Head of caudate nucleus (tissue), 42 donors: ENCODE measurements around the gene NOS2.

ENCODE experiments used
- DNase-seq, 42 donors: peaks; one replicate each; pipeline versions ENCODE4 v3.0.0 to v3.0.0-alpha.2; 2020 to 2021; ENCODE audit warnings: mixed read lengths in 7 of 42
- intact Hi-C: fragments of 100-400 bp; cut with DNase I; formaldehyde crosslinking; loops from one replicate; pipeline ENCODE4 v1.15.0; 2022

NOS2 gene

GRCh38 chr17:27797390-27798091, 2.8 kb downstream of the NOS2 start:
- intact Hi-C loops: no loop called here
- DNase-seq: no peak

DNA sequence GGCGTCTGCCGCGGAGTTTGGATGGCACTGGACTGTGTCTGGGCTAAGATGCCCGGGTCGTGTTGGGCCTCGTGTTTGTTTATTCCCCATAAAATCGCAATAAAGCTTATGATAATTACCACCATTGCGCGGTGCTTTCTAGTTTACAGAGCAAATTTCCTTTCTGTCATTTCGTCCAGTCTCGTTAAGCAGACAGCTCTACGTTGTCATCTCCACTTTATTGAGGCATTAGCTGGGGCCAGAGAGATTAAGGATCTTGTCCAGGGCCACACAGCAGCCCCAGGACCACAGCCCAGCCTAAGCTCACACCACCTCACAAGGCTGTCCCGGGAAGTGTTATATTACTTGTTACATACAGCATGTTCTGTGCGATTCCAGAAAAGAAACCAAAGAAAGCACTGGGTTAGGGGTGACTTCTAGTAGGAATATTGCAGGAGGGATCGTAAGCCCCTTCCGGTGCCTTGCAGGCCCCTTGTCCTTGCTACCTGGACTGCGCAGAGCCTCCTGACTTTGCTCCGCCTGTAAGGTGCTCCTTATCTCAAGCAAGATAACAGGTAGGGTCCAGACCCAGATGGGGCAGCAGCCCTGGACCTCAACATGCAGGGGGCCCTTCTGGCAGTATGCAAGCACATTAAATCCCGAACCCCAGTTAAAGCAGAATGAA, 6.3 kb downstream of the NOS2 start:
- intact Hi-C loops: no loop called here
- DNase-seq: no peak

DNA sequence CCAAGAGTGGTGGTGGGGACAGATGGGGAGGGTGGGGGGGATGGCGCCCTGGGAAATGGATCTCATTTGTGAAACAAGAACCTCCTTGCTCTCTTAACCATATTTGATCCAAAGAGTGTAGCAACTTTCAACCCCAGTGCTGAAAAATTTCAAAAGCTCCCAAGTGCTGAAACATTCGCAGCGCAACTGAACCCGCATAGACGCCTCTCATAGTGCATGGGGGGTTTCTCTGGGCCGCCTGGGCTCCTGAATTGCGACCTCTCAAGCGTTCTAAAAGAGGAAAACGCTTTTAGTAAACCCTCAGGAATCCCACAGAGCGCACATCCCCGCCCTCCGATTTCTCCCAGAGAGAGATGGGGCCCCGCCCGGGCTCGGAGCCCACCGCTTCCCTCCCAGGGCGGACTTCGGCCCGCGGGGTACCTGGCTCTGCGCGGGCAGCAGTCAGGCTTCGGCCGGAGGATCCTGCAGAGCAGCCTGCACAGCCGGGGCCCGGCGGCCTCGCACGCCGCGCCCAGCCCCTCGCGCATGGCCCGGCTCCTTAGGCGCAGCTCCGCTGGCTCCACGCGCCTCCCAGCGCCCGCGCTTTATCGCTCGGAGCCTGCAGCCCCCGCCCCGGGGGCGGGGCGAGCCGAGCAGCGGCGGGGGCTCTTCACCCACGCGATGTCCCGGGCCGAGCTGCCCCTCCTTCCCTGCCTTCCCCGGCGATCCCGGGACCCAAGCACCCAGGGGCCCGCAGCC, 7.0 kb downstream of the NOS2 start:
- intact Hi-C loops: no loop called here
- peak in 37 of 42 donors; percentile 15 to 75 (median 44) for DNase-seq

DNA sequence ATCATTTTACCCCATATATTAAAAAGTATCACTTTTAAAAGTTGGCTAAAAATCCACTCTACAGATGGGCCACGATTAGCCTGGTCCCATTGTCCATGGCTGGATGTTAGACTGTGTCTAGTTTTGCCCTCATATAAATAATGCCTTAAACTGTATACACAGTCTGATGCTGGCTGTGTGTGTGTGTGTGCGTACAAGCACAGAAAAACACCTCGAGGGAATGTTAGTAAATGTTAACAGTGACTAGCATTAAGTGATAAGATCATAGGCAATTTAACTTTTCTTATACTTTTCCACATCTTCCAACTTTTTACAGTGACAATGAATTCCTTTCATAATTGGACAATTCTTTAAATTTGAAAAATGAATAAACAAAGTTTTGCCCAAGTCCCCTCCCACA, 8.2 kb downstream of the NOS2 start:
- intact Hi-C loops: no loop called here
- DNase-seq: no peak

GRCh38 chr17:27788919-27789318, 11.4 kb downstream of the NOS2 start:
- intact Hi-C loops: no loop called here

GRCh38 chr17:27783440-27784350, 16.6 kb downstream of the NOS2 start:
- no peak for DNase-seq
- intact Hi-C loops: no loop called here

More at GRCh38 chr17:27788919-27789318, 11.4 kb downstream of the NOS2 start:
- no peak for DNase-seq

DNA sequence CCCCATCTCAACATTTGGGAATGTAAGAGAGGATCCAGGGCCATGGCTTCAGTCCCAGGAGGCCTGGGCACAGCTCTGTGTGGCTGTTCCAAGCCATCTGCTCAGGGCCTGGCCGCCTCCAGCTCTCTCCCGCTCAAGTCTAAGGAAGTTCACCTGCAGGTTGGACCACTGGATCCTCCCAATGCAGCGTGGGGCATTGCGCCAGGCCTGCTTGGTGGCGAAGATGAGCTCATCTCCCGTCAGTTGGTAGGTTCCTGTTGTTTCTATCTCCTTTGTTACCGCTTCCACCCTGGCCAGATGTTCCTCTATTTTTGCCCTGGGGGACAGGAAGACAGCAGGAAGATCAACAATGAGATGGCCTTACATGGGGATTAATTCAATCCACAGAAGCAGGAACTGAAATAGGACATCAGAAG, 17.5 kb downstream of the NOS2 start:
- intact Hi-C loops: no loop called here
- no peak for DNase-seq

DNA sequence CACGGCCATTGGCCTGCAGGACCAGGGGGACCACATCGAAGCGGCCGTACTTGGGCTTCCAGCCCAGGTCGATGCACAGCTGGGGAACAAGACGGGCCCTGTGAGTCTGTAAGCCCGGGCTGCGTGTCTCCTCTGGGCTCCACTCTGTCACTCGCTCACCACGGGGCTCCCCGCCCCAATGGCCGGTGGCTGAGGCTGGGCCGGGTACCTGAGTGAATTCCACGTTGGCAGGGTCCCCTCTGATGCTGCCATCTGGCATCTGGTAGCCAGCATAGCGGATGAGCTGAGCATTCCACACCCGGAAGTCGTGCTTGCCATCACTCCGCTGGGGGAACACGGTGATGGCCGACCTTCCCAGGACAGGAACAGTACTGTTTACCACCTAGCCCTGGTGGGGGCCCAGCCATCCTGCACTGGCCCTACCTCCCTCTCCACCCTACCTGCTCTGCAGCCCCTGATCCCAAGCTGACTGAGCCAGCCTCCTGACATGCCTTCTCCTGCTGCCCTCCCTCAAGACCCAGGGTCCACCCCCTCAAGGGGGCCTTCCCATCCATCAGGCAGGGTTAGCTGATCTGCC, 19.4 kb downstream of the NOS2 start:
- intact Hi-C loops: no loop called here

DNA sequence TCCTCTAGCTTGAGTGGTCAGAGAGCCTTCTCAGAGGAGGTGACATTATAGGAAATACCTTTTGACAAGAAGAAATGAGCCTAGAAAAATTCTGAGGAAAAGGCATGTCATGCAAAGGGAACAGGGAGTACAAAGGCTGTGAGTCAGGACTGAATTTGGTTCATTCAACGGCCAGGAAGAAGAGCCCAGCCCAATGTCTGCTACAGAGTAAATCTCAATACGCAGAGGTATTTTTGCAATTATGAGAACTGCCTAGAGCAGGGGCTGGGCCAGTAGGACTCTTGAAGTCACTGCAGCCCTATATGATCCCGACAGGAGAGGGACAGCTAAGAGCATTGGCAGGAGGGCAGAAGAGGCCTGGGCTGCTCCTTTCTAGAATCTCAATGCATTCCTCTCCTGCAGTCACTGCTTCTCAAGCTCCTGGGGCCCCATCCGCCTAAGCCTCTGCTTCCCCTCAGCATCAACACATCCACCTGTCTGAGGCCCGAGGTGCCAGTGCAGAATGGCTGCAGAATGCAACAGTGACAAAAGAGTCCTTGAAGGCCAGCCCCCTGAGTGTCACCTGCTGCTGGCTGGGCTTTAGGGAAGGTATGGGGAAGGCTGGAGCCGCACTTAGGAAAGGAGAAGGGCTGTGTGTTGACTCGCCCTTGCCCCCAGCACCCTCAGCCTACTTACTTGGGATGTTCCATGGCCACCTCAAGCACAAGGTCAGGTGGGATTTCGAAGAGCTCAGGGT, 20.1 kb downstream of the NOS2 start:
- no peak for DNase-seq
- intact Hi-C loops: no loop called here

More for the DNA sequence above, 19.4 kb downstream of the NOS2 start:
- no peak for DNase-seq

DNA sequence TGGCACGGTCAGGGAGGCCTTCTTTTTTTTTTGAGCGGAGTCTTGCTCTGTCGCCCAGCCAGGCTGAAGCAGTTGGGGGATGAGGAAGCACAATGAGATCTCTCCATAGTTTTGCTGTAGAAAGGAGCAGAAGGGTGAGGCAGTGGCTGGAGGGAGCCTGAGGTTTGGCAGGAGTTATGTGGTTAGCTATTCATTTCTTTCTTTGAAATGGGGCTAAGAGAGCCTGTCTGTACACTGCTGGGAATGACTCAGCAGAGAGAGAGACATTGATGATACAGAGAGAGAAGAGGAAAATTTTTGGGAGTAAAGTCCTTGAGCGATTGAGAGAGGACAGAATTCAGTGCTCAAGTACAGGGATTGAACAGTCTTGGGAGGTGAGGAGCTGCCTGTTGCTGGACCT, 22.1 kb downstream of the NOS2 start:
- no peak for DNase-seq
- intact Hi-C loops: no loop called here

GRCh38 chr17:27776882-27777624, 23.3 kb downstream of the NOS2 start:
- no peak for DNase-seq
- intact Hi-C loops: no loop called here

- no peak for DNase-seq
- intact Hi-C loops: no loop called here
These were observed 28.7 kb downstream of the NOS2 start for GRCh38 chr17:27771586-27771985.

DNA sequence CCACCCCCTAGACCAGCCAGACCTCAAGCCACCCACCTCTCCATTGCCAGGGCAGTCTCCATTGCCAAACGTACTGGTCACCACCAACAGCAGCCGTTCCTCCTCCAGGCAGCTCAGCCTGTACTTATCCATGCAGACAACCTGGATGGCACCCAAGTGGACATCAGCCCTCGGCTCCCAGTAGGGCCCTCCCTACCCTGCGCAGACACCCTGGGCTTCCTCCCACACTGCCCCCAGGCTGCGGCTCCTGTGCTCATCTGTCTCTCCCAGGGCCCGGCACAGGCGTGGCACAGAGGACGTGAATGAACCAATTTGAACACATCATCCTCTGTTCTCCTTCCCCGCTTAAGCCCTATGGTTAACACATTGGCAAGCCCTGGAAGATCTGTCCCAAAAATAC, 29.5 kb downstream of the NOS2 start:
- no peak for DNase-seq
- intact Hi-C loops: no loop called here

- intact Hi-C loops: loop anchor here (10.0 kb wide), 1 partner anchor 106 kb away; no protein-coding TSS in a partner anchor
- DNase-seq: no peak
These were observed 31.4 kb downstream of the NOS2 start for GRCh38 chr17:27768858-27769410.

DNA sequence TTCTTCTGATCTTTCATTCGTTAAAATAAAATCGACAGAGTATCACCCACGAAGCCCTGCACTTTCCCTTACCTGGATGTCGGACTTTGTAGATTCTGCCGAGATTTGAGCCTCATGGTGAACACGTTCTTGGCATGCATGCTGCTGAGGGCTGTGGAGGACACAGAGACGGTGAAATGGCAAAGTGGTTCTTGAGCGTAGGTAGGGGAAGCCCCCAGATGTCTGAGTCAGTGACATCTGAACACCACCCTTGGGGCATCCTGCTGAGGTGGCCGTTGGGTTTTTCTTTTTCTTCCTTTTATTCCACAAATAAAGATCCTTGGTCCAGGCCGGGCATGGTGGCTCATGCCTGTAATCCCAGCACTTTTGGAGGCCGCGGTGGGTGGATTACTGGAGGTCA, 33.9 kb downstream of the NOS2 start:
- DNase-seq: no peak
- intact Hi-C loops: loop anchor here (10.0 kb wide), 1 partner anchor 108 kb away; no protein-coding TSS in a partner anchor

- intact Hi-C loops: loop anchor here (10.0 kb wide), 1 partner anchor 109 kb away; no protein-coding TSS in a partner anchor
These were observed 35.0 kb downstream of the NOS2 start for GRCh38 chr17:27765353-27765752.

DNA sequence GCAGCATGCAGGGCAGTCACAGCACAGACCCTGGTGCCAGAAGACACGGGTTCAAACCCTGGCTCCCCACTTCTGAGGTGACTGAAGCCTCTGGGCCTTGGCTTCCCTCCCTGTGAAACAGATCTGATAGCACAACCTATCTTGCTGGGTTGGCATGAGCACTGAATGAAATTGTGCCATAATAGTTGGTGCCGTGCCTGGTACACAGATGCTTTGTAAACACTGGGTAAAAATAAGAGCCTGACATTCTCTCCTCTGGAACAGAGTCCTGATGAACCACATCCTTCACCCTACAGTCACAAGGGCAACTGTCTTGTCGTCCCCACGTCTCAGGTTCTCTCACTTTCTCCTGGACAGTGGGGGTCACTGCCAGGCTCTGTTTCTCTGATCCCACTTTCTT, 35.7 kb downstream of the NOS2 start:
- intact Hi-C loops: loop anchor here (10.0 kb wide), 1 partner anchor 110 kb away; no protein-coding TSS in a partner anchor

More at GRCh38 chr17:27765353-27765752, 35.0 kb downstream of the NOS2 start:
- DNase-seq: no peak

More for the DNA sequence above, 35.7 kb downstream of the NOS2 start:
- DNase-seq: no peak
